HFFc6 (cell line): ENCODE results near the gene C17orf114.

Experiments used
- DNase-seq: peaks from one replicate; pipeline ENCODE4 v3.0.0-alpha.2; 2018
- H3K27ac Mint-ChIP-seq: 2 replicates; pipeline ENCODE4 v1.8.0; 2020; ENCODE audit warnings: mild to moderate bottlenecking, mixed read lengths
- H3K27me3 Mint-ChIP-seq: 2 replicates; pipeline ENCODE4 v1.8.0; 2021; ENCODE audit warnings: mild to moderate bottlenecking, moderate library complexity, mixed read lengths; ENCODE audit not compliant: insufficient read depth
- H3K36me3 Mint-ChIP-seq: 2 replicates; pipeline ENCODE4 v1.8.0; 2021; ENCODE audit warnings: low read depth, mixed read lengths
- H3K4me1 Mint-ChIP-seq: 2 replicates; pipeline ENCODE4 v1.8.0; 2020; ENCODE audit warnings: low read depth, mixed read lengths
- H3K4me3 Mint-ChIP-seq: 2 replicates; pipeline ENCODE4 v1.8.0; 2020; ENCODE audit warnings: mild to moderate bottlenecking, moderate library complexity, mixed read lengths
- H3K9me3 Mint-ChIP-seq: 2 replicates; pipeline ENCODE4 v1.8.0; 2020; ENCODE audit warnings: mild to moderate bottlenecking, mixed read lengths
- CTCF ChIP-seq: fragments of 200-600 bp; sonication (generic); IDR thresholded peaks from 2 replicates; pipeline ENCODE4 v1.5.0; 2021; ENCODE audit warnings: antibody characterized with exemption, mild to moderate bottlenecking

Gene C17orf114

GRCh38 chr17:4789951-4790704, 12.0 kb downstream of the C17orf114 start:
- Mint-ChIP-seq H3K27me3 (peaks cover 8% of the 10 kb centered on the region), H3K4me1 (peaks cover 32% of the 10 kb centered on the region), H3K4me3 (peak overlapping the region; percentile 81), H3K27ac (peak overlapping the region; percentile 83), H3K36me3 (no peaks in the 10 kb centered on the region), H3K9me3 (no peaks in the 10 kb centered on the region)
- TF ChIP-seq CTCF: peak; percentile 87
- peak; percentile 95 for DNase-seq

GRCh38 chr17:4789701-4789950, 12.5 kb downstream of the C17orf114 start:
- no peaks in the 10 kb centered on the region for H3K9me3 Mint-ChIP-seq
- peak overlapping the region; percentile 52 for H3K27ac Mint-ChIP-seq
- H3K36me3 Mint-ChIP-seq: no peaks in the 10 kb centered on the region
- peak overlapping the region; percentile 82 for H3K4me3 Mint-ChIP-seq
- TF ChIP-seq CTCF: no peak
- peaks cover 10% of the 10 kb centered on the region for H3K27me3 Mint-ChIP-seq
- peaks cover 32% of the 10 kb centered on the region for H3K4me1 Mint-ChIP-seq
- no peak for DNase-seq

GRCh38 chr17:4788807-4789700, 13.1 kb downstream of the C17orf114 start, which contains the start of gene GLTPD2:
Gene GLTPD2 (plus strand): TSS chr17:4788964. CDS start chr17:4789012, 48 bp downstream.
- Mint-ChIP-seq H3K27ac (peak within 1 kb of the TSS; percentile 52), H3K9me3 (no peaks in the 10 kb centered on the region)

GRCh38 chr17:4788159-4788806, 13.8 kb downstream of the C17orf114 start:
- peaks cover 32% of the 10 kb centered on the region for H3K4me1 Mint-ChIP-seq

More at GRCh38 chr17:4788807-4789700, 13.1 kb downstream of the C17orf114 start, which contains the start of gene GLTPD2:
- no peaks in the 10 kb centered on the region for H3K36me3 Mint-ChIP-seq
- DNase-seq: no peak
- peak within 1 kb of the TSS; percentile 82 for H3K4me3 Mint-ChIP-seq
- H3K27me3 Mint-ChIP-seq: peaks cover 15% of the 10 kb centered on the region
- H3K4me1 Mint-ChIP-seq: peaks cover 32% of the 10 kb centered on the region
- no peak for TF ChIP-seq CTCF

More at GRCh38 chr17:4788159-4788806, 13.8 kb downstream of the C17orf114 start:
- Mint-ChIP-seq H3K9me3 (no peaks in the 10 kb centered on the region), H3K4me3 (peak overlapping the region; percentile 34; the same call in 1 of the 2 replicates), H3K36me3 (no peaks in the 10 kb centered on the region), H3K27me3 (peaks cover 17% of the 10 kb centered on the region), H3K27ac (no peak overlapping the region)
- DNase-seq: no peak
- TF ChIP-seq CTCF: no peak
